ENCODE data around the gene DPYSL3.
"Not testable (repeated sequence)": the region's sequence is repeated elsewhere in the genome, so short reads cannot be mapped to it uniquely, and the experiment has no call there.

The DPYSL3 gene

GRCh38 chr5:147375151-147375550 is 134.7 kb downstream of the DPYSL3 start:
- TF ChIP-seq CTCF (conservative IDR thresholded peaks at IDR 0.05) = no peak
- no peak overlapping the region for H3K27ac ChIP-seq

GRCh38 chr5:147373328-147373727 is 136.5 kb downstream of the DPYSL3 start:
- H3K27ac ChIP-seq = no peak overlapping the region
- TF ChIP-seq CTCF (conservative IDR thresholded peaks at IDR 0.05) = no peak

GRCh38 chr5:147372191-147372590 is 137.7 kb downstream of the DPYSL3 start:
- TF ChIP-seq CTCF (conservative IDR thresholded peaks at IDR 0.05) = no peak

GRCh38 chr5:147371290-147371689 is 138.6 kb downstream of the DPYSL3 start:
- no peak for TF ChIP-seq CTCF (conservative IDR thresholded peaks at IDR 0.05)

More at GRCh38 chr5:147372191-147372590, 137.7 kb downstream of the DPYSL3 start:
- H3K27ac ChIP-seq = no peak overlapping the region

GRCh38 chr5:147369742-147370374 is 140.0 kb downstream of the DPYSL3 start:
- no peak overlapping the region for H3K27ac ChIP-seq
- peak; percentile 94 for TF ChIP-seq CTCF (conservative IDR thresholded peaks at IDR 0.05)

More at GRCh38 chr5:147371290-147371689, 138.6 kb downstream of the DPYSL3 start:
- H3K27ac ChIP-seq = no peak overlapping the region

- H3K27ac ChIP-seq = not testable (repeated sequence)
These were observed 142.5 kb downstream of the DPYSL3 start for GRCh38 chr5:147367381-147367780.

- TF ChIP-seq CTCF (conservative IDR thresholded peaks at IDR 0.05) = no peak
- no peak overlapping the region for H3K27ac ChIP-seq
These were observed 148.3 kb downstream of the DPYSL3 start for GRCh38 chr5:147361441-147362175.

- TF ChIP-seq CTCF (conservative IDR thresholded peaks at IDR 0.05) = no peak
- no peak overlapping the region for H3K27ac ChIP-seq
These were observed 149.1 kb downstream of the DPYSL3 start for GRCh38 chr5:147360816-147361215.

Data from VCaP (cell line).